Nasal cavity respiratory epithelium epithelial cell of viscerocranial mucosa (primary cell): Measurements from ENCODE around the gene SLC39A12. TPM values are rescaled to one million over a fixed set of nuclear protein-coding genes. Genes with fewer than 3 reads are reported as not detected.

Experiments
- total RNA-seq: library from RNA; depleted of rRNA; stranded (reverse); fragments of >200 nt; gene quantifications from 2 replicates; pipeline ENCODE4 v1.2.3, GENCODE V29; 2014

SLC39A12 gene
- not detected in 2 replicates for total RNA-seq

DNA sequence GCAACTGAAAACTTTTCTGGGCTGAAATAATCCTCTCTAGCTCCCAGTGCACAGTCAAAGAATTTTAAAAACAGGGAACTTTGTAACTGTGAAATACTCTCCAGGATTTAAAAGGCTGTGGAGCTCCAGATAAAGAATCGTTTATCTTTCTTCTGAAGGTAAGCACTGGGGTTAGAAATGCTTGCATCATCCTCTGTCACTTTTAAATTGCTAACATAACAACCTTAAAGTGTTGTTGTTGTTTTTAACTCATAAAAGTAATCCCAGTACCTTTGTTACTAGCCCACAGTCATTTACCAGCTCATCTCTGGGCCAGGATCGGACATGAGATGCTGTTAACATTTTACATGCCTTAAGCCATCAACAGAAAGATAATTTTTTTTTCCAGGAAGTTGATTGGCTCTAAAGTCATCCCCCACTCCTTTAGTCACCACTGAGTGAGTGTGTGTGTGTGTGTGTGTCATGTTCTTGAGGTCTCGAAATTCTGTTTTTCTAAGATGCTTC, at the start of gene SLC39A12:
TSS of gene SLC39A12 (plus strand) at position 51 of the 504 bp plus-strand sequence. CDS start 1,359 bp downstream, outside the sequence.

Other genes with a start within 250 kb of the SLC39A12 start
- gene TMEM236, start 199.7 kb upstream of the SLC39A12 start, total RNA-seq = under 0.01 and 0.07 TPM in 2 replicates
- gene MRC1, start 142.6 kb upstream of the SLC39A12 start, total RNA-seq = not detected in 2 replicates
- 0.34 TPM in 1 of 2 replicates, not detected in the other for gene CACNB2, start 188.5 kb downstream of the SLC39A12 start, total RNA-seq